Common myeloid progenitor, CD34-positive (primary cell): ENCODE data around the gene WDR64.

Experiments used
- CTCF ChIA-PET: fragments of 350-600 bp; sonication (Branson Sonifier 250); formaldehyde crosslinking; loops from one replicate; lab custom pipeline; 2021; ENCODE audit warnings: antibody characterized with exemption; lab: Charles Lee
- POLR2A ChIA-PET: fragments of 350-600 bp; sonication (Branson Sonifier 250); formaldehyde crosslinking; loops from one replicate; lab custom pipeline; 2021; ENCODE audit warnings: antibody characterized with exemption; lab: Charles Lee
- DNase-seq, 3 donors: peaks; one replicate each; pipeline versions ENCODE4 v3.0.0 to v3.0.0-alpha.2; 2013
- H3K27ac ChIP-seq, 2 experiments: 1 replicate in 1 of 2; 2 replicates in 1 of 2; pipeline ENCODE4 v1.7.0; 2013; ENCODE audit warnings: inconsistent platforms in 2 of 2, low read length in 2 of 2, mild to moderate bottlenecking in 2 of 2, low read depth in 1 of 2, moderate library complexity in 1 of 2; ENCODE audit not compliant: severe bottlenecking in 2 of 2, insufficient read depth in 1 of 2, poor library complexity in 1 of 2
- H3K27me3 ChIP-seq, 5 experiments: replicated peaks in 2 of 5; 1 replicate in 3 of 5; 2 replicates in 2 of 5; pipeline versions ENCODE4 v1.6.1 to v1.7.0; 2013; ENCODE audit warnings: low read length in 4 of 5, mild to moderate bottlenecking in 2 of 5, moderate library complexity in 2 of 5, inconsistent platforms in 1 of 5; ENCODE audit not compliant: insufficient read depth in 5 of 5, control insufficient read depth in 4 of 5
- H3K36me3 ChIP-seq, 4 experiments: 1 replicate in 2 of 4; 2 replicates in 2 of 4; pipeline versions ENCODE4 v1.6.1 to v1.7.0; 2013; ENCODE audit warnings: low read length in 3 of 4, control low read depth in 1 of 4, mild to moderate bottlenecking in 1 of 4; ENCODE audit not compliant: control insufficient read depth in 4 of 4, insufficient read depth in 4 of 4
- H3K4me1 ChIP-seq, 4 experiments: 1 replicate in 3 of 4; 2 replicates in 1 of 4; pipeline versions ENCODE4 v1.6.1 to v1.7.1; 2013; ENCODE audit warnings: low read length in 3 of 4, mild to moderate bottlenecking in 3 of 4, control low read depth in 1 of 4, inconsistent platforms in 1 of 4, moderate library complexity in 1 of 4; ENCODE audit not compliant: control insufficient read depth in 4 of 4, insufficient read depth in 4 of 4; ENCODE audit errors: control extremely low read depth in 1 of 4
- H3K4me3 ChIP-seq, 7 experiments: 1 replicate in 4 of 7; 2 replicates in 3 of 7; pipeline versions ENCODE4 v1.5.1 to v1.7.0; 2013; ENCODE audit warnings: mild to moderate bottlenecking in 7 of 7, low read length in 6 of 7, moderate library complexity in 6 of 7, inconsistent platforms in 2 of 7, low read depth in 2 of 7, control low read depth in 1 of 7; ENCODE audit not compliant: insufficient read depth in 4 of 7, control insufficient read depth in 1 of 7; ENCODE audit errors: extremely low read depth in 1 of 7
- H3K9me3 ChIP-seq, 5 experiments: 1 replicate in 4 of 5; 2 replicates in 1 of 5; pipeline versions ENCODE4 v1.6.1 to v1.7.1; 2013; ENCODE audit warnings: low read length in 4 of 5, mild to moderate bottlenecking in 2 of 5, inconsistent platforms in 1 of 5, low read depth in 1 of 5, moderate library complexity in 1 of 5; ENCODE audit not compliant: control insufficient read depth in 4 of 5, insufficient read depth in 2 of 5; ENCODE audit errors: control extremely low read depth in 1 of 5
- WGBS: methylation state at CpG from one replicate; pipeline ENCODE4 v1.1.5; 2013; ENCODE audit not compliant: insufficient coverage; 5-methylcytosine and 5-hydroxymethylcytosine counted together

Gene WDR64

DNA sequence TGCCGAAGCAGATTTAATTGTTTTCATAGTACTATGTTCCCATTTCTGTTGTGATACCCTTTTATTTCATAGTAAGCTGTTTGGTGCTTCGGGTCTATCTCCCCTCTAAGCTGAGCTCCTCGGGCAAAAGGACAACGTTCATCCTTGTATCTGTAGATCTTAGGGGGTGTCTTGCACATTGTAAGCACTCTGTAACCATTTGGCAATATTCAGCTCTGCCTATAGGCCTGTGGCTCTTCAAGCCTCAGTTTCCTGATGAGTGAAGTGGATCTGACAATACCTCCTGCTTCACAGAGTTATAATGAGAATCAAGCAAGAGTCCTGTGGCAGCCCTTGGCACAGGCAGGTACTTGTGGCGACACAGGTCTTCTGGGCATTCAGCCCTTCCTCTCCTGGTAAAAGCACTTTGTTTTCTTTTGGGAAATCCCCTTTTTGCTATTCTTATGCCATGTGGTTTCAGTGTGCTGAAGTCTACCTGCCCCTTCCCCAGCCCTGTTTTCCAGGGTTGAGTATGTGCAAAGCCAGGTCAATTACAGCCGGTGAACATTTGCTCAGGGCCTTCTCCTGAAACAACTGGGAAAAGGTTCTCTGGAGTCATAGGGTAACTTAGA lies 187.4 kb downstream of the WDR64 start:
- no peak for DNase-seq
- Histone ChIP-seq H3K4me3 (no peak overlapping the region), H3K4me1 (no peaks in the 10 kb centered on the region), H3K9me3 (no peaks in the 10 kb centered on the region), H3K27me3 (peaks cover 0 to 4% (median 0%) of the 10 kb centered on the region in 5 experiments), H3K36me3 (no peaks in the 10 kb centered on the region), H3K27ac (no peak overlapping the region)
- POLR2A ChIA-PET = no interaction called here
- 100% methylated on average over 3 of the region's 6 CpGs for WGBS
- CTCF ChIA-PET = interaction anchor here (1.5 to 2.0 kb wide), 2 partner anchors 11 to 229 kb away, joined by 4 to 7 read pairs; no protein-coding TSS in a partner anchor

DNA sequence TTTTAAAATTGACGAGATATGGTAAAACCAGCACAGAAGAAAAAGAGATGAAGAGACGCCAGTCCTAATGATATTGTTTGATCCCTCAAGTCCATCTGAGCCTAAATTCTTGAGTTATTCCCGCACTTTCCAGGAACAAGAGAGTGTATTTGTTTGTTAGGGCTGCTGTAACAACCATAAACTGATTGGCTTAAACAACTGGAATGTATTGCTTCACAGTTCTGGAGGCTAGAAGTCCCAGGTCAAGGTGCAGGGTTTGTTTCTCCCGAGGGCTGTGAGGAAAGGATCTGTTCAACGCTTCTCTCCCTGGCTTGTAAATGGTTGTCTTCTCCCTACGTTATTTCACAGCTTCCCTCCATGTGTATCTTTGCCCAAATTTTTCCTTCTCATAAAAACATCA lies 188.1 kb downstream of the WDR64 start:
- CTCF ChIA-PET = no interaction called here

DNA sequence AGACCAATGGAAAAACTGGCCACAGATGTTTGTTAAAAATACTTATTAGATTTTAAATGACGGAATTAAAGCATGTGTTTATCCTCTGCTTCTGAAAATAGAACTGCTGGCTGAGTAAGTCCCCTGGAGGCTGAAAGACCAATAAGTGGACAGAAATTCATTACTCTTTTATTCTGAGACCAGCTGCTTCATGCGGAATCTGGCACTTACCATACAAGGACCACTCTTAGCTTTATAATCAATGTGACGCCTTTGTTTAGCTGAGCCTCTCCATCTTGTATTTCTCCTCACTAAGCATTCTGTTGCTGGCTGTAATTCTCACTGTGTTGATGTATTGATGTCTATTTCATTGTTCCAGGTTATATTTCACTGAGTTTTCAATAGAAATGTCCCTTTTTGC lies 189.6 kb downstream of the WDR64 start:
- 100% methylated on average over 2 of the region's 3 CpGs for WGBS
- no peaks in the 10 kb centered on the region for H3K4me1 ChIP-seq
- ChIA-PET POLR2A (no interaction called here), CTCF (interaction anchor here (0.7 to 2.1 kb wide), 5 partner anchors 8 to 230 kb away, joined by 3 to 5 read pairs (median 3); no protein-coding TSS in a partner anchor)
- no peaks in the 10 kb centered on the region for H3K36me3 ChIP-seq
- H3K27ac ChIP-seq = no peak overlapping the region
- H3K9me3 ChIP-seq = no peaks in the 10 kb centered on the region
- DNase-seq = no peak
- no peak overlapping the region for H3K4me3 ChIP-seq
- H3K27me3 ChIP-seq = peaks cover 0 to 4% (median 0%) of the 10 kb centered on the region in 5 experiments

More for the DNA sequence above, 188.1 kb downstream of the WDR64 start:
- no peak for DNase-seq
- POLR2A ChIA-PET = no interaction called here
- H3K27ac ChIP-seq = no peak overlapping the region
- no peak overlapping the region for H3K4me3 ChIP-seq
- H3K27me3 ChIP-seq = peaks cover 0 to 4% (median 0%) of the 10 kb centered on the region in 5 experiments
- WGBS = 94% methylated on average over 4 of the region's 6 CpGs
- no peaks in the 10 kb centered on the region for H3K9me3 ChIP-seq
- H3K36me3 ChIP-seq = no peaks in the 10 kb centered on the region
- no peaks in the 10 kb centered on the region for H3K4me1 ChIP-seq

DNA sequence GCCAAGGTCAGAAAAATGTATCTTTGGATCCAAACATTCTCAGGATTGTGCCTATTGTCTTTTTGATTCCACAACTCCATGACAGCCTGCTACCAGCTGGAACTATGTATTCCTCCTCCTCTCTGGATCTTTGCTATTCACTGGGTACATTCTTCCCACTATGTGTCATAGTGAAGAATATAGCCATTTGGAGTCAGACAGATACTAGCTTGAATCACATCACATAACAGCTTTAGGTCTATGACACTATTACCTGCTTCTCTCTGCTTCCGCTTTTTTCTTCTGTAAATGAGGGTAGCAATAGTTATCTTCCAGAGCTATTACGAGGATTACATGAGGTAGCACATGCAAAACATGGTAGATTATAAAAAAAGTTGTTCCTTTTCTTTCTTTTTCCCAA lies 190.5 kb downstream of the WDR64 start:
- no peak for DNase-seq
- POLR2A ChIA-PET = no interaction called here
- no CpG with 5 or more reads among the region's 2 CpGs for WGBS

DNA sequence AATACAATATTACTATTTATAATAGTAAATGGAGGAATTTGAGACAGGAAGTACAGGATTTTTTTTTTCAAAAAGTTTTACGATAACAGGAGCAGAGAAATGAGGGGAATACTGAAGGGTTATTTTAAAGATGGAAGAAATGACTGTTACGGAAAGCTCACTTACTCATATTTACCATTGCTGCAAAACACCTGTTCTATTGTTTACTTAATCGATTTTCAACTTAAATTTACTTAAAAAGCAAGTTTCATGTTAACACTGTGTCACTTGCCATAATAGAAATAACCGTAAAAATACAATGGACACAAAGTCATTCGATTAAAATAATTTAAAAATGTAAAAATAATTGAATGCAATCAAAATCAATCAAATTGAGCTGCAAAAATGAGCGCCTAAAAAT lies 192.5 kb downstream of the WDR64 start:
- DNase-seq = no peak
- WGBS = no CpG with 5 or more reads among the region's 6 CpGs
- no peaks in the 10 kb centered on the region for H3K27me3 ChIP-seq
- no peaks in the 10 kb centered on the region for H3K9me3 ChIP-seq
- H3K27ac ChIP-seq = no peak overlapping the region
- H3K36me3 ChIP-seq = no peaks in the 10 kb centered on the region
- CTCF ChIA-PET = interaction anchor here (0.6 to 1.4 kb wide), 2 partner anchors 10 to 1634 kb away, joined by 4 read pairs; no protein-coding TSS in a partner anchor
- peaks cover 3 to 20% (median 11%) of the 10 kb centered on the region in 4 experiments for H3K4me1 ChIP-seq
- H3K4me3 ChIP-seq = no peak overlapping the region
- POLR2A ChIA-PET = no interaction called here

More for the DNA sequence above, 190.5 kb downstream of the WDR64 start:
- Histone ChIP-seq H3K4me3 (no peak overlapping the region), H3K4me1 (peaks cover 0 to 7% (median 2%) of the 10 kb centered on the region in 4 experiments), H3K9me3 (no peaks in the 10 kb centered on the region), H3K27ac (no peak overlapping the region), H3K36me3 (no peaks in the 10 kb centered on the region), H3K27me3 (peaks cover 0 to 2% (median 0%) of the 10 kb centered on the region in 5 experiments)
- CTCF ChIA-PET = interaction anchor here (0.7 to 2.1 kb wide), 4 partner anchors 9 to 318 kb away, joined by 3 to 5 read pairs (median 4); no protein-coding TSS in a partner anchor

DNA sequence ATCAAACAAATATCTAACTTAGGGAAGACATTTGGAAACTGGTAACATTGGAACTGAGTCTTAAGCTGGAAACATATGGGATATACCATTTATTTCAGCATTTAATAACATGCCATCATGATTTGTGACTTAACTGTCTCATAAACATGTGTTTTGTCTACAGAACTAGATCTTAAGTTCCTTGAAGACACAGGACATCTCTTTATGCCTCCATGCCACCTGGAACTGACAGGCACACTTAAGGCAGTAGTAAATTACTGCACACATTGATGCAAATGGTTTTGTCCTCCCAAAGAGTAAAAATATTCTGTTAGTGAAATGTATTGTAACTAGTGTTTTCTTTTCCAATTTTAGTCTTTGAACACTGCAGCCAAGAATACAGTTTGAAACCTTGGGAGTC lies 194.3 kb downstream of the WDR64 start:
- no peak for DNase-seq
- no peaks in the 10 kb centered on the region for H3K27me3 ChIP-seq
- peaks cover 0 to 5% (median under 1%) of the 10 kb centered on the region in 4 experiments for H3K36me3 ChIP-seq
- H3K9me3 ChIP-seq = no peaks in the 10 kb centered on the region
- H3K4me3 ChIP-seq = no peak overlapping the region
- no peak overlapping the region for H3K27ac ChIP-seq
- POLR2A ChIA-PET = no interaction called here
- CTCF ChIA-PET = interaction anchor here (0.6 to 1.9 kb wide), 3 partner anchors 13 to 225 kb away, joined by 3 to 4 read pairs (median 3); no protein-coding TSS in a partner anchor
- peaks cover 3 to 21% (median 11%) of the 10 kb centered on the region in 4 experiments for H3K4me1 ChIP-seq

DNA sequence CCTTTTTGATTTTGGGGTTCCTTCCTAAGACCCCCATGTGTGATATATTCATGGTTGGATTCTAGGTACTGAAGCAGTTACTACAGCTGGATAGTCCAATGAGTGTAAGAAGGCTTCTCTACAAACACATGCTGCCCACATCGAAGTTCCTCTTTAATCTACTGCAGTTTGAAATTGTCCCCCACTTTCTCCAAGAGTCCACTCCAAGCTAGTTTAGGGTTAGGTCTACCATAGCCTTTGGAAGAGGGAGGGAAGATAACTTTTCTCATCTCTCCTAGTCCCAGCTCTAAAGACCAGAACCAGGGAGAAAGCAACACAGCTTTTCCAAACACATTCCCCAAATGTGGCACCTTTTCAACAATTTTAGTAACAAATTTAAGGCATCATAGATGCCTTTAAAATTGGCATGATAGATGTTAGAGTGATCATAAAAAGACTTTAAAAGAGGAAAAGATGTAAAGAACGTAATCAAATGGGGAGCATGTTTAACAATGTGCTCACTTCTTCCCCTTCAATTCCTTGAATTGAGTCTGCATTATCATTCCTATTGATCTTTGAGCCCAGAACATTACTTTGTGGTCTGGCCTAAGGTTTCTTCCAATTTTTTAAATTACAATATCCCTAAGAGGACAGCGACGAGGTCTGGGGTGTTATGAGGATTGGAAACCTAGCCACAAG lies 194.9 kb downstream of the WDR64 start:
- no peaks in the 10 kb centered on the region for H3K9me3 ChIP-seq
- peak overlapping the region; percentile 85 to 92 for H3K27ac ChIP-seq
- peaks cover 0 to 7% (median under 1%) of the 10 kb centered on the region in 4 experiments for H3K36me3 ChIP-seq
- peak overlapping the region in 4 of 7 experiments; percentile 98 to 100 (median 98) for H3K4me3 ChIP-seq
- no peaks in the 10 kb centered on the region for H3K27me3 ChIP-seq
- H3K4me1 ChIP-seq = peaks cover 3 to 21% (median 11%) of the 10 kb centered on the region in 4 experiments
- ChIA-PET CTCF (interaction anchor here (0.6 to 1.9 kb wide), 3 partner anchors 12 to 225 kb away, joined by 3 to 4 read pairs (median 3); no protein-coding TSS in a partner anchor), POLR2A (no interaction called here)
- 90% methylated on average over 2 of the region's 4 CpGs for WGBS
- DNase-seq = peak in 1 of 3 donors; percentile 5
